Fibroblast of skin of abdomen (primary cell): ENCODE results near the gene HSPG2.
"Not testable (repeated sequence)": the region's sequence is repeated elsewhere in the genome, so short reads cannot be mapped to it uniquely, and the experiment has no call there.

Source experiments
- DNase-seq: peaks from one replicate; pipeline ENCODE4 v3.0.0-alpha.2; 2013

HSPG2 gene

DNA sequence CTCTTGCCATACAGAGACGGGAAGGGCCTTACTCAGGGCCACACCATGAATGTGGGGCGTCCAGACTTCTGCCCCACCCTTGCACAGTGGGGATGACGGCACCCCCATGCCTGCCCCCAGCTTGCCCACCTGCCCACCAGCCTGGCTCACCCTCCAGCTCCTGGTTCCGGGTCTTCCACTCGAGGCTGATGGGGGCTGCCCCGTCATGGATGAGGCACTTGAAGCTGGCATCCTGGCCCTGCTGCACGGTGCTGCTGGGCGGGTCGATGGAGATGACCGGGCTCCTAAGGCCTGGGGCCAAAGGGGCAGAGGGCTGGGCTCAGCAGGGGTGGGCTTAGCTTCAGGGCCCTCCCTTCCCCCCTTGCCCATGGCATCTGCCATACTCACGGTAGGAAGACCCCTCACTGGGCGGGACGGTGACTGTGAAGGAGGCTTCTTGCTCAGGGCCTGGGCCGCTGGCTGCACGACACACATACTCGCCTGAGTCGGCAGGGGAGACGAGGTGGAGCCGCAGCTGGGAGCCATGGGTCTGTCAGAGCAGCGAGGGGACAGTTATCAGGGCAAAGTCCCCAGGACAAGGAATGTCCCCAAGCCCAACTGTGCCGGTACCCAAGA, 95.2 kb downstream of the HSPG2 start:
- no peak for DNase-seq

DNA sequence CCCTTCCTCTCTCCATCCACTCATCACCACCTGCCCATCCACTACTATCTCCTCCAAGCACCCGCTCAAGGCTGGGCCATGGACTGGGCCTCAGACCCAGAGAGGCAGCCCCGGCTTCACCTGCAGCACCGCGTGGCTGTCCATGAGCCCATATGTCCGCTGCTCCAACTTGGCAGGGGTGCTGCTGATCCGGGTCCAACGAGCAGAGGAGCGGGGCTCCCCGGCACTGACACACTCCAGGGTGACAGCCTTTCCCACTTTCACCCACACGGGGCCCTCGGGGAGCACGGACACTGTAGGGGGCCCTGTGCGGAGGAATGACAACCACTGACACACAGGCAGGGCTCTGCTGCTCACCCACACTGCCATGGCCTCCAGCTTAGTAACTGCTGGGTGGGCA, 96.1 kb downstream of the HSPG2 start:
- no peak for DNase-seq

DNA sequence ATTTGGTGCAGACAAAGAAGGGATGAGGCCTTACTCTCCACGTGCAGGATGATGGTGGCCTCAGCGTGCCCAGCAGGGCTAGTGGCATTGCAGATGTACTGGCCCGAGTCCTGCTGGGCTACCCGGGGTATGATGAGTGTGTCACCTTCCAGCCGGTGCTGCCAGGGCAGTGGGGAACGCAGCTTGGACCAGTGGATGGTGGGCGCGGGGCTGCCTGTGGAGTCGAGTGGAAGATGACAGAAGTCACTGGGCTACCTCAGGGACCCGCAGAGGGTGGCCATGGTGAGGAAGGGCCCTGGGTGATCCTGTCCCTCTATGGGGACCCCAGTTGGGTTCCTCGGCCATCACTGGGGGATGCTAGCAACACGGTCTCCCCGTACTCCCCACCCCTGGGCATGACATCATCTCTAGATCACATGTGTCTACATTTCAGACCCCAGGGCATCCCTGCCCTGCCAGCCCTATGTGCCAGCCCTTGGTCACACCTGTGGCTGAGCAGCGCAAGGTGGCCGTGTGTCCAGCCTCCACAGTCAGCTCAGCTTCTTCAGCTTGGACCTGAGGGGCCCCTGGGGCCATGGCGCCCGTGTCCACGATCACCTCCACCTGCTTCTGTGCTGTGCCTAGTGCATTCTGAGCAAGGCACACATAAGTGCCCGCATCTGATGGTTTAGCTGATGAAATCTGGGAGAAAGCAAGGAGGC, 97.6 kb downstream of the HSPG2 start:
- no peak for DNase-seq

DNA sequence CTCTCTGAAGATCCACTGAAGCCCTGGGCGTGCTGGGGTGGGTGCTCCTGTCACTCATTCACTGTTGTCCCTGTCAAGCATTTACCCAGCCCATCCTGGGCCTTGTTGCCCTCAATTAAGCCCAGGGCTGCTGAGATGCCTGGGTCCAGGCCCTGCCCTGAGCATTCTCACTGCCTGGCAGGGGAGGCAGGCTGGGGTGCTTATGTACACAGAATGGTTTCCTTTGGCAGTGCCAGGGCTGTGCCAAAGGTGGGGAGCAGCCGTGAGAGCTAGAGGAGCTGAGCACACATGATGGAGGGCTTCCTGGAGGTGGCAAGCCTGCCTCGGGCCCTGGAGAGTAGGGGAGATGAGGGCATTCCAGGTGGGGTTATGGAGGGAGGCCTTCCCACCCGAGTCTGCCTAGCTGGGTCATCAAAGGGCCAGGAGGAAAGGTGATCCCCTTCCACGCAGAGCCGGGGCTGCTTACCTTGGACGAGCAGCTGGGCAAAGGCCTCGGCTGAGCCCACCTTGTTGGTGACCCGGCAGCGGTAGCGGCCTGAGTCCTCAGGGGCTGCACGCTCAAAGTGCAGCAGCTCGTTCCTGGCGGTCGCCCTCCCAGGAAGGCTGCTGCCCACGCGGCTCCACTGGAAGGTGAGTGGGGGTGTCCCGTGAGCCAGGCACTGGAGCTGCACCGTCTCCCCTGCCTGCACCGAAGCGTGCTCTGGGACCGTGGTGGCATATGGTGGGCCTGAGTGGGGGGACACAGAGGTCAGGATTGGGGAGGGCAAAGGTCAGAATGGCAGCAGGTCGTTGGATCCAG, 98.6 kb downstream of the HSPG2 start:
- DNase-seq = no peak

DNA sequence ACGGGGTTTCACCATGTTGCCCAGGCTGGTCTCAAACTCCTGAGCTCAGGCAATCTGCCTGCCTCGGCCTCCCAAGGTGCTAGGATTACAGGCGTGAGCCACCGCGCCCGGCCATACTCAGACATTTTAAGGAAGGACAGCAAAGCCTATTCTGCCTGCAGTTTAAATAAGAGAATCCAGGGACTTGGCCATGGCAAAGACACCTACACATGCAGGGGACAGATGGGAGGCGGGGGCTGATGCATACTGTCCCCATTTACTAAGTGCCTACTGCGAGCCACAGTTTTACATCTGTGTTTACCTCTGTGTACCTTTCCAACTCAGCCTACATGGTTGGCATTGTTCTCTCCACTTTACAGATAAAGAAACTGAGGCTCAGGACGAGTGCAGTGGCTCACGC, 99.6 kb downstream of the HSPG2 start:
- DNase-seq = no peak

GRCh38 chr1:21836729-21837128, 100.4 kb downstream of the HSPG2 start:
- DNase-seq = no peak

DNA sequence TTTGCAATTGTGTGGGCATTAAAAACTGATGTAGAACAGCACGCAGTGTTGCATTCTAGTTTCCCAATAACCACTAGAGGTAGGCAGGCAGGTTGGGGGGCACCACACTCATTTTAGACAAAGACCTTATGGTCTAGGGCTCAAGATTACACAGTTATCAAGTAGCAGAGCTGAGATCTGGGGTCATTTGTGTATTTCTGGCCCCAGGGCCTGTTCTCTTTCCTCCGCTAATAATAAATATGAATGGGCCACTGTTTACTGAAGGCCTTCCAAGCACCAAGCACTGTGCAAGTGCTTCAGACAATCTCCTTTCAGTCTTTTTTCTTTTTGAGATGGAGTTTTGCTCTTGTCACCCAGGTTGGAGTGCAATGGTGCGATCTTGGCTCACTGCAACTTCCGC, 101.1 kb downstream of the HSPG2 start:
- no peak for DNase-seq

GRCh38 chr1:21834666-21835065, 102.4 kb downstream of the HSPG2 start:
- no peak for DNase-seq

DNA sequence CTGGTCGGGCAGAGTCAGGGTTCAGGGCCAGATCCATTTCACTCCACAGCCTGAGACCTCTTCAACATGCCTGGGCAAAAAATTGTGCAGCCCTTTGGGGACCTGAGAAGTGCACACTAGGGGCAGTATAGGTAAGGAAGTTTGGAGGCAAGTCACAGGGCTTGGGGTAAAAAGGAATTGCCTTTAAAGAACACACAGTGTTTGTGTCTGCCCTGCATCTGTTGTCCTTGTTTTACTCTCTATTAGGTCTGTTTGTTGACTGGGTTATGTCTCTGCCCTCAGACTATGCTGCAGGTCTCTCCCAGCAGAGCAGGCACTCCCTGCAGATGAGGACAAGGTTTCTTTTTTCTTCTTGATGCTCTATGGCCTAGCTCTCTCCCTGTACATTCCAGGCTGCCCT, 103.0 kb downstream of the HSPG2 start:
- DNase-seq = no peak

DNA sequence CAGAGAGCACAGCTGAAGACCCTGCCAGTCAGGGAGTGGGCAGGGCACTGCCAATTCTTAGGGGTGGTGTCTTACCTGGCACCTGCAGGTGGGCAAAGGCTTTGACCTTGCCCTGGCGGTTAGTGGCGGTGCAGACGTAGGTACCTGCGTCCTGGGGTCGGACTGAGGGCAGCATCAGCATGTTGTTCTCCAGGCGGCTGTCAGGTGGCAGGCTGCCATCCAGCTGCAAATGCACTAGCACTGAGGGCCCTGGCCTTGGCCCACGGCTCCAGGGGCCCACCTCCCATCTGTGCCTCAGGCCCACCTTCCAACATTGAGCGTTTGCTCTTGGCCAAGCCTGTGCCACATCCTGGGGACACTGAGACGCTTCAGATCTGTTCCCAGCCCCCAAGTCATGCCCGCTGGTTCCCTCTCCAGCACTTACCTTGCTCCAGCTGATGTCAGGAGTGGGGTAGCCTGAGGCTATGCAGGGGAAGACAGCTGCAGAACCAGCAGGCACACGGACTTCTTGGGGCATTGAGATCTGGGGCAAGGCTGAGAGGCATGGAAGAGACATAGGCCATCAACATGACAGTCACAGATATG, 103.6 kb downstream of the HSPG2 start:
- no peak for DNase-seq

DNA sequence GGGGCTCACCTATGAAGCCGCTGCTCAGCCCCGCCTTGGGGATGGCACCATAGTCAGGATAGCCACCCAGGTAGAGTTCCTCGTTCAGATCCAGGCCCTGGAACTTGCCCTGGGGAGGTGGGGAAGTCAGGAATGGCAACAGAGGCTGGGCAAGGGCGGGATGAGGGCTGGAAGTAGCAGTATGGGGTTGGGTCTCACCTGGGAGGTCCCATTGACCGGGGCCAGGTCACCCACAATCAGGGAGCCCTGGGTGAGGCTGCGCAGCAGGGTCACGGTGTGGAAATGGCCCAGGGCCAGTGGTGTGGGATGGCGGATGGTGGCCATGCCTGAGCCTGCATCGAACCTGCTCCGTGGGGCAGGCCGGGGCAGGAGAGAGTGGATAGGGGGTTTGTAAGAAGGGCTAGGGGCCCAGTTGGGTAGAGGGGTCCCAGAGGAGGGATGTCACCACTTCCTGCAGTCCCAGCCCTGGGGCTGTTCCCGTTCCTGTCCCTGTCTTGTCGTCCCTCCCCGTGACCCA, 105.6 kb downstream of the HSPG2 start:
- no peak for DNase-seq

GRCh38 chr1:21830792-21831453, 106.2 kb downstream of the HSPG2 start:
- DNase-seq = no peak

- DNase-seq = no peak
These were observed 107.8 kb downstream of the HSPG2 start for GRCh38 chr1:21829294-21829693.

DNA sequence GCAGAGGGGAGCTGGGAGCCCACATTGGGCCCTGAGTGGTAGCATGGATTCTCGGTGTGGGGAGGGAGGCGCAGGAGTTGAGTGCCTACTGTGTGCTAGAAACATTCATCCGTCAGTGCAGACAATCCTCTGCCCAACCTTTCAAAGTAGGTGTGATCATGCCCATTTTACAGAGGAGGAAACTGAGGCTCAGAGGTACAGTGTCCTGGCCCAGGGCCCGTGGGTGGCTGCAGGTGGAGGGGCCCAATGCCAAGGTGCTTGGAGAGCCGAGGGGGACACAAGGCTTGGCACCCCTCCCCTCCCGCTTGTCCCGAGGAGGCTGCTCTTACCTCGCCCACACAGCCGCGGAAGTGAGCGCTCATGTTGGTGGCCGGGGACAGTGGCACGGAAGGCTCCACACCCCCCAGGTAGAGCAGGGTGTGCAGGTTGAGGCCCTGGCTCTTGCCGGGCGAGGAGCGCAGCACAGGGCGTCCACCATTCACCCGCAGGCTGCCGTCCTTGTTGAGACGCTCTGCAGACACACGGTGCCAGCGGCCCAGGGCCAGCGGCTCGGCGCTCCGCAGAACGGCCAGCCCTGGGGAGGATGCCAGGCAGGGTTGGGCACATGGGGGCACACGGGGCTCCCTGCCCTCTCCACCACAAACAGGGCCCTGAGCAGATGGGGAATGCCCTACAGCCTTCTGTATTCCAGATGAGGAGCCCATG, 108.5 kb downstream of the HSPG2 start:
- DNase-seq = no peak

DNA sequence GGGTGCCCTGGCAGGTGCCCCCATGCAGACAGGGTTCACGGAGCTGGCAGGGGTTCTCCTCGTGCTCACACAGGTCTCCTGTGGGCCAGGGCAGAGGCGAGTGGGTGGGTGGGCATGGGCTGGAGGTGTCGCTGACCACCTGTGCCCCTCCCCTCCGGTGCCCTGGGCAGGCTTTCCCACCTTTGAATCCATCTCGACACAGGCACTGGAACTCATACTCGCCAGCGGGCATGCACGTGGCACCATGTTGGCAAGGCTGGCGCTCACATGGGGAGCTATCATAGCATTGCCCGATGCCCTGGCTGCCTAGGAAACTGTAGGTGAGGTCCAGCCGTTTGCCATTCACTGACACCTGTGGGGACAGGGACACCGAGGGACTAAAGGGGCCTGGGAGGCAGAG, 109.0 kb downstream of the HSPG2 start:
- no peak for DNase-seq

DNA sequence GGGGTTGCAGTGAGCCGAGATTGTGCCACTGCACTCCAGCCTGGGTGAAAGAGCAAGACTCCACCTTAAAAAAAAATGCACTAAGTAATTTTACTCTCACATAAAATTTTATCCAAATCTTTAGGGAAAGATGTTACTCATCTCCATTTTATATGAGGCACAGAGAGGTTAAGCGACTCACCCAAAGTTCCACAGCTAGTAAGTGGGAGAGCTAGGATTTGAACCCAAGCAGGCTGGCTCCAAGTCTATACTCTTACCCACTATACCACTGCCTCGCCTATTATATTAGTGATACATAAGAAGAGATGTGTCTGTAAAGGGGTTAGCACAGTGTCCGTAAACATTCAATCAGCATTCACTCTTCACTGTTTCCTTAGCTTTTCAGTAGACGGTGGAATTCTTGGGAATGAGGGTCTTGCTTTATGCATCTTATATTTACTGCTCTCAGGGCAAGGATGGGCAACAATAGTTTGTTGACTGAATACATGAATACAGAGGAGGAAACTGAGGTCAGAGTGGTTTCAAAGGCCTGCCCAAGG, 109.9 kb downstream of the HSPG2 start:
- no peak for DNase-seq

DNA sequence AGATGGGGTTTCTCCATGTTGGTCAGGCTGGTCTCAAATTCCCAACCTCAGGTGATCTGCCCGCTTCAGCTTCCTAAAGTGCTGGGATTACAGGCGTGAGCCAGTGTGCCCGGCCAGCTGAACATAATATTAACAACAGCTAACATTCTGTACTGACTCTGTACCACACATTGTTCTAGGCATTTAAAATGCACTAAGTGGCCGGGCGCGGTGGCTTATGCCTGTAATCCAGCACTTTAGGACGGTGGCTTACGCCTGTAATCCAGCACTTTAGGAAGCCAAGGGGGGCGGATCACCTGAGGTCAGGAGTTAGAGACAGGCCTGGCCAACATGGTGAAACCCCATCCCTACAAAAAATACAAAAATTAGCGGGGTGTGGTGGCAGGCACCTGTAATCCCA, 110.4 kb downstream of the HSPG2 start:
- DNase-seq = not testable (repeated sequence)

- no peak for DNase-seq
These were observed 111.7 kb downstream of the HSPG2 start for GRCh38 chr1:21825393-21825792.

- no peak for DNase-seq
These were observed 112.2 kb downstream of the HSPG2 start for GRCh38 chr1:21824926-21825325.

DNA sequence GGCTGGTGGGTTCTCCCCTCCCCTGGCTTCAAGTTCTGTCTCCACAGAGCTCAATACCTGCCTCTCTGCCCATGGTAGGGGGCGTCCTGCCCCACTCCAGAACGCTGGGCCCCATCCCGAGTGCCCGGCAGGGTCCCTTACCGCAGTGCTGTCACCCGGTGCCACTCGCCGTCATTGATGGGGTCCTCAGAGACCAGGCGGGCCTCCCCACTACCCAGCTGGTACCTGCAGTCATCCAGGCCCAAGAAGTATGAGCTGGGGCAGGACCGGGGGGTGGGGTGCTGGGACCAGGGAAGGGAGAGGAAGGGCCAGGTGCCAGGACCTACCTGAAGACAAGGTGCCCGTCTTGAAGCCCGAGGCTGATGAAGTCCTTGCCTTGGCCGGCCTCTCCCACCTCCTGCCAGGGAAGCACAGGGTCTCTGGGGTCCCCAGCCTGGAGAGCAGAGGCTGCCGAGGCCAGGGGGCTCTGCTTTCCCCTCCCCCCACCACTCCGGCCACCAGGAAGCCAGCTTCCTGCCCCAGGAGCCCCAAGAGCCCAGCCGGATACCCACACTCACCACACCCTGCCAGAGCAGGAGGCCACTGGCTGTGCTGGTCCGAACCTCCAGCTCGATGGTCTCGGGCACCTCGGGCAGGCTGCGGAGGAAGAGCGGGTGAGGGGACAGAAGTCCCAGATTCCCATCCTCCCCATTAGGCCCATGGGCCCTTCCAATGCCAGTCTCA, 113.0 kb downstream of the HSPG2 start:
- no peak for DNase-seq
